GM10266 (cell line): ENCODE results near the gene RNF217.

Source experiments
- DNase-seq: peaks from one replicate; pipeline ENCODE4 v3.0.0; 2012; ENCODE audit errors: extremely low spot score
- CTCF ChIP-seq: IDR thresholded peaks from 2 replicates; pipeline ENCODE4 v1.5.1; 2012; ENCODE audit warnings: mild to moderate bottlenecking, low read depth; ENCODE audit not compliant: control insufficient read depth, insufficient read depth; ENCODE audit errors: missing control alignments

Gene RNF217

GRCh38 chr6:124955108-124955856 is 7.0 kb upstream of the RNF217 start:
- TF ChIP-seq CTCF, result no peak
- no peak for DNase-seq

DNA sequence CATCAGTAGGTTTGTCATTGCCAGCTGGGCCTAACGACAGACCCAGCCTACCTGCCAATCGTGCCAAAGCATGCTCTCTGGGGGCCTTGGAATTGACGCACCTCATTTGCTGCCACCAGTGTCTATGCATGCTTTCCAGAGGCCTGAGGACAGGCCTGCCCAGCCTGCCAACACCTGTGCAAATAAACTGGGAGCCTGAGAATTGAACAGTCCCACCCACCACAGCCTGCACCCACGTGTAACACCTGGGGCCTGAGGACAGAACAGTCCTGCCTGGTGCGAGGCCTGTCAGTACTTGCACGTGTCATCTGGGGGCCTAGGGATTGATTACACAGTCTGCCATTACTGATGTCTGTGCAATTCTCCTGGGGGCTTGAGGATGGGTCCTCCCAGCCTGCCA is 6.2 kb upstream of the RNF217 start:
- DNase-seq, result no peak
- no peak for TF ChIP-seq CTCF

DNA sequence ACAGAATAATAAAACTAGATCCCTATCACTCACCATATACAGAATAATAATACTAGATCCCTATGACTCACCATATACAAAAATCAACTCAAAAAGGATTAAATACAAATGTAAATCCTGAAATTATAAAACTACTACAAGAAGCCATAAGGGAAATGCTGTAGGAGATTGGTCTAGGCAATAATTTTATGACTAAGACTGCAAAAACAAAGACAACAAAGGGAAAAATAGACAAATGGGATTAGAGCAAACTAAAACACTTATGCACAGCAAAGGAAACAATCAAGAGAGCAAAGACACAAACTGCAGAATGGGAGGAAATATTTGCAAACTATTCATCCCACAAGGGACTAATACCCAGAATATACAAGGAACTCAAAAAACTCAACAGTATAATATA is 4.1 kb upstream of the RNF217 start:
- DNase-seq, result no peak
- no peak for TF ChIP-seq CTCF

DNA sequence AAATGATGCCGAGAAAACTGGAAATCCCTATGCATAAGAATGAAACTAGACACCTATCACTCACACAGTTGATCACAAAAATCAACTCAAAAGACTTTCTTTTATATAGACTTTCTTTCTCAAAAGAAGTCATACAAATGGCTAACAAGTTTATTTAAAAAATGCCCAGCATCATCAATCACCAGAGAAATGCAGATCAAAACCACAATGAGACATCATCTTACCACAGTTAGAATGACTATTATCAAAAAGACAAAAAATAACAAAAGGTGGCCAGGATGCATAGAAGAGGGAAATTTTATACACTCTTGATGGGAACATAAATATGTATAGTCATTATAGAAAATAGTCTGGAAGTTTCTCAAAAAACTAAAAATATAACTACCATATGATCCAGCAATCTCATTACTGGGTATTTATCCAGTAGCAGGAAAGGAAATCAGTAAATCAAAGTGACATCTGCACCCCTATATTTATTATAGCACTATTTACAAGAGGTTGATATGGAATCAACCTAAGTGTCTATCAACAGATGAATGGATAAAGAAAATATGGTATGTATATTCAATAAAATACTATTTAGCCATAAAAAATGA is 3.4 kb upstream of the RNF217 start:
- no peak for TF ChIP-seq CTCF
- no peak for DNase-seq

DNA sequence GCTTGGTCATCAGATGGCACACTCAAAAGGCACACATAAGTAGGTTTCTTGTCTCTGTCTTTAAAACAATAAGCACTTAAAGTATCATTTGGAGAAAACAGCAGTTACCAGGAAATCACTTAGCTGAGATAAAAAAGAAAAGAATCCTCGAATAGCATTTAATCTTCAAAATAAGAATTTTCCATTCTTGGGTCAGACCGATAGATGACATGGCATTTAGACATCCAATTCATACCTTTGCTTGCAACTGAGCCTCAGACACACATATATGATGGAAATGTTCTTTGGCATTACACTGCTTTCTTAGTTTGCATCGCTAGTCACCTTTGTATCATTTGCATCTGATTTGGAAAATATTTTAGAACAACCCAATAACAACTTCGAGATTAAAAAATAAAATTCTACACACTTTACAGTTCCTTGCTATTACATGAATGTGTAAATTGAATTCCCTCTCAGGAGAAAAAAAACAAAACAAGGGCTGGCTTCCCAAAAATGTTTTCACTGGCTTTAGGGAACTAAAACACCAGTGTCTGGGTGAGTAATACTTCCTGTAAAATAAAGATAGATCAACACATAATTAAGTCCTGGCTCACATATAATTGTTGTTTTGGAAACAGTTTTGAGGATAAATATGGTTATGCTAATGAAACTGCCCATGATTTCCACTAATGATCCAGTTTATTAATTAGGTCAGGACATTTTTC is 1.3 kb upstream of the RNF217 start:
- TF ChIP-seq CTCF, result no peak
- DNase-seq, result no peak

GRCh38 chr6:124961464-124961776 is 817 bp upstream of the RNF217 start:
- DNase-seq, result no peak
- no peak for TF ChIP-seq CTCF
